Measurements from ENCODE around the gene AGAP1. TPM values are rescaled to one million over a fixed set of nuclear protein-coding genes. Genes with fewer than 3 reads are reported as not detected.

AGAP1 gene
- total RNA-seq, 6 experiments from 2014 or later = 8.1 to 11.2 (median 9.8) TPM

DNA sequence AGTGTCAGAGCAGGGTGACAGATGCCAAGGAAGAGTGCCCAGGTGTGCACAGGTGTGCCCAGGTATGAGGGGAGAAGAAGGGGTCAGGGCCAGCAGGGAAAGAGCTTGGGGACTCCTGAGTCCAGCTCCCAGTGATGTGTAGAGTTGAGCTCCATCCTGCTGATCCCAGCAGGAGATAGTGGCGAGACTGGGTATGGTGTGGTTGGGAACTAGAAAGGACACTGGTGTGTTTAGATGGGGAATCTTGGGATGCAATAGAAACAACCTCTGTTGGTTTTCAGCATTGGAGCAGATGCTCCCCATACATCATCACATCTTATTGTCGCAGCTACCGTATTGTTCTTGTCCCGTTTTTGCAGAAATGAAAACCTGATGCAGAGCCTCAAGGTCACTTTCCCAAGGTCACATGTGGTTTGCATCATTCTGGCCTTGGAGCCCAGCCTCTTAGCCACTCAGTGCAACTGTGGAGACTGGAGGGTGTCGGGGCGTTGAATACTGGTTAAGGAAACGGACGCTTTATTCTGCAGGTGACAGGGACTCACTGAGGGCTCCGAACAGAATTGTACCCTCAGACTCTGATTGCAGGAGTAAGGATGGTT is 166.7 kb downstream of the AGAP1 start:
- H3K4me3 ChIP-seq = no peak overlapping the region
- H3K27ac ChIP-seq = no peak overlapping the region
- H3K9me3 ChIP-seq = no peaks in the 10 kb centered on the region
- intact Hi-C loops (cut with DNase I) = no loop called here
- DNase-seq = no peak
- WGBS (ENCODE audit: insufficient coverage, low coverage, low lambda C conversion rate, missing lambda C conversion rate) = 97% methylated on average over 9 of the region's 9 CpGs
- no peaks in the 10 kb centered on the region for H3K4me1 ChIP-seq
- ATAC-seq = no peak
- no peaks in the 10 kb centered on the region for H3K27me3 ChIP-seq
- H3K36me3 ChIP-seq = no peaks in the 10 kb centered on the region
- TF ChIP-seq POLR2A (IDR thresholded peaks at IDR 0.05) (no peak), CTCF (IDR thresholded peaks at IDR 0.05) (no peak)

- ATAC-seq (no peak), DNase-seq (no peak)
- no peaks in the 10 kb centered on the region for H3K9me3 ChIP-seq
- H3K27ac ChIP-seq = no peak overlapping the region
- intact Hi-C loops (cut with DNase I) = no loop called here
- no peaks in the 10 kb centered on the region for H3K4me1 ChIP-seq
- WGBS (ENCODE audit: insufficient coverage, low coverage, low lambda C conversion rate, missing lambda C conversion rate) = 81% methylated on average over 10 of the region's 17 CpGs
- H3K27me3 ChIP-seq = no peaks in the 10 kb centered on the region
- no peaks in the 10 kb centered on the region for H3K36me3 ChIP-seq
- no peak for TF ChIP-seq CTCF (IDR thresholded peaks at IDR 0.05)
- H3K4me3 ChIP-seq = no peak overlapping the region
Observed at GRCh38 chr2:235661167-235661937, 167.5 kb downstream of the AGAP1 start.

GRCh38 chr2:235661952-235662351 is 168.1 kb downstream of the AGAP1 start:
- no peak for ATAC-seq
- intact Hi-C loops (cut with DNase I) = no loop called here
- Histone ChIP-seq H3K36me3 (no peaks in the 10 kb centered on the region), H3K9me3 (no peaks in the 10 kb centered on the region), H3K27ac (no peak overlapping the region), H3K4me1 (no peaks in the 10 kb centered on the region), H3K27me3 (no peaks in the 10 kb centered on the region), H3K4me3 (no peak overlapping the region)
- no peak for DNase-seq
- TF ChIP-seq CTCF (IDR thresholded peaks at IDR 0.05) (no peak), POLR2A (IDR thresholded peaks at IDR 0.05) (no peak)
- no CpG with 5 or more reads among the region's 6 CpGs for WGBS (ENCODE audit: insufficient coverage, low coverage, low lambda C conversion rate, missing lambda C conversion rate)

- H3K4me1 ChIP-seq = no peaks in the 10 kb centered on the region
- H3K27me3 ChIP-seq = no peaks in the 10 kb centered on the region
- DNase-seq = no peak
- no peak for ATAC-seq
- WGBS (ENCODE audit: insufficient coverage, low coverage, low lambda C conversion rate, missing lambda C conversion rate) = 80% methylated on average over 9 of the region's 9 CpGs
- no peak overlapping the region for H3K27ac ChIP-seq
- no peaks in the 10 kb centered on the region for H3K9me3 ChIP-seq
- TF ChIP-seq POLR2A (IDR thresholded peaks at IDR 0.05) (no peak), CTCF (IDR thresholded peaks at IDR 0.05) (no peak)
- H3K36me3 ChIP-seq = no peaks in the 10 kb centered on the region
- intact Hi-C loops (cut with DNase I) = no loop called here
- H3K4me3 ChIP-seq = no peak overlapping the region
Observed at GRCh38 chr2:235663875-235664274, 170.0 kb downstream of the AGAP1 start.

All from right lobe of liver (tissue), 6 donors.